Hematopoietic multipotent progenitor cell treated with erythropoietin and hydrocortisone succinate and interleukin-3 and kit ligand, for 8 days (in vitro differentiated cells): ENCODE data around the gene AHDC1.
"Not testable (repeated sequence)": the region's sequence is repeated elsewhere in the genome, so short reads cannot be mapped to it uniquely, and the experiment has no call there.

Experiments used
- DNase-seq: peaks from one replicate; pipeline ENCODE4 v3.0.0-alpha.2; 2015

Gene AHDC1

GRCh38 chr1:27504588-27505419, 99.1 kb downstream of the AHDC1 start:
- no peak for DNase-seq

DNA sequence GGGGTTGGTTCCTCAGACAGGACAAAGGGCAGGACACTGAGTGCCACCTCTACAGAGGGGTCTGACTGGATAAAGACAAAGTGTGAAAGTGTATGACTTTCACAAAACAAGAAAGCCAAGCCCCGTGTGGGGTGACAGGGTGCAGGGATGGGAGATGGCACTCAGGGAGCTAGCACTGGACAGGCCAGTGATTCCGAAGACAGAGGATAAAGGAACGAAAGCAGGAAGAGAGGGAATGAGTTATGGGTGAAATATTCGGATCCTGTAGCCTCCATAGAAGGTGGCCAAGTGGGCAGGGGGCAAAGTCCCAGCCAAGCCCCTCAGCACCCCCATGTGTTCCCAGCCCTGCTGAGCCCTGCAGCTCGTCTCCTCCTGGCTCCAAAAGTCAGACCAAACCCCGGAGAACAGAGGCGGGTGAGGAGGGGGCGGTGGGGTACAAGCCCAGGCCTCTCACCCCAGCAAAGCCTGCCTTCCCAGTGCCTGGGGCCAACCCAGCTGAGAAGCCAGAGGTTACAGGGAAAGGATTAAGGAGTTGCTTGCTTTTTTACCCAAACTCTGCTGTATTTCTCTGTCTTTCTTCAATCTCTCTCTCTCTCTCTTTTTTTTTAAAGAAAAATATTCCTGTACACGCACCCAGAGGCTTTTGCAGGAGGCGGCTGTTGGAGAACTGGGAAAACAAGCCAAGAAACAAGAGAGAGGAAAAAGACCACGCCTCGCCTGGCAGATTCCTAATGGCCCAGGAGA, 99.9 kb downstream of the AHDC1 start:
- DNase-seq: no peak

DNA sequence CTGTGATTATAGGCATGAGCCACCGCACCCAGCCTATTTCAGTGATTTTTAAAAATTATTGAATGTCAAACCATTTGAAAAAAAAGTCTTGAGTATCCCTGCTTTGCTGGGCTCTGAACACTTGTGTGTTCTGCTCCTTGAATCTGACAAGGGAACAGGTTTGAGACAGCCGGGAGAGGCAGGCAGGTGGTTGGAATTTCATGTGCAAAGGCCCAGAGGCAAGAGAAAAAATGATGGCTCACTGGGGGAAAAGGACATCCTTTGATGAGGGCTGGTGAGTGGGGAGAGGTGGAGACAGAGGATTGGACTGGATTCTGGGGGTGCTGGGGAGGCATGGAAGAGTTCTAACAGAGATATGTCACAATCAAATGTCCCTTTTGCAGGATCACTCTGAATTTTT, 100.9 kb downstream of the AHDC1 start:
- no peak for DNase-seq

DNA sequence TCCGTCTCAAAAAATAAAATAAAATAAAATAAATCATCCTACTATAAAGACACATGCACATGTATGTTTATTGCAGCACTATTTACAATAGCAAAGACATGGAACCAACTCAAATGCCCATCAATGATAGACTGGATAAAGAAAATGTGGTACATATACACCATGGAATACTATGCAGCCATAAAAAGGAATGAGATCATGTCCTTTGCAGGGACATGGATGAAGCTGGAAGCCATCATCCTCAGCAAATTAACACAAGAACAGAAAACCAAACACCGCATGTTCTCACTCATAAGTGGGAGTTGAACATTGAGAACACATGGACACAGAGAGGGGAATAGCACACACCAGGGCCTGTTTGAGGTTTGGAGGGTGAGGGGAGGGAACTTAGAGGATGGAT, 102.8 kb downstream of the AHDC1 start:
- not testable (repeated sequence) for DNase-seq

- no peak for DNase-seq
Measured at GRCh38 chr1:27499142-27499541, 104.8 kb downstream of the AHDC1 start.

GRCh38 chr1:27496604-27497155, 107.3 kb downstream of the AHDC1 start:
- no peak for DNase-seq

- DNase-seq: no peak
Measured at GRCh38 chr1:27492796-27493195, 111.1 kb downstream of the AHDC1 start.

DNA sequence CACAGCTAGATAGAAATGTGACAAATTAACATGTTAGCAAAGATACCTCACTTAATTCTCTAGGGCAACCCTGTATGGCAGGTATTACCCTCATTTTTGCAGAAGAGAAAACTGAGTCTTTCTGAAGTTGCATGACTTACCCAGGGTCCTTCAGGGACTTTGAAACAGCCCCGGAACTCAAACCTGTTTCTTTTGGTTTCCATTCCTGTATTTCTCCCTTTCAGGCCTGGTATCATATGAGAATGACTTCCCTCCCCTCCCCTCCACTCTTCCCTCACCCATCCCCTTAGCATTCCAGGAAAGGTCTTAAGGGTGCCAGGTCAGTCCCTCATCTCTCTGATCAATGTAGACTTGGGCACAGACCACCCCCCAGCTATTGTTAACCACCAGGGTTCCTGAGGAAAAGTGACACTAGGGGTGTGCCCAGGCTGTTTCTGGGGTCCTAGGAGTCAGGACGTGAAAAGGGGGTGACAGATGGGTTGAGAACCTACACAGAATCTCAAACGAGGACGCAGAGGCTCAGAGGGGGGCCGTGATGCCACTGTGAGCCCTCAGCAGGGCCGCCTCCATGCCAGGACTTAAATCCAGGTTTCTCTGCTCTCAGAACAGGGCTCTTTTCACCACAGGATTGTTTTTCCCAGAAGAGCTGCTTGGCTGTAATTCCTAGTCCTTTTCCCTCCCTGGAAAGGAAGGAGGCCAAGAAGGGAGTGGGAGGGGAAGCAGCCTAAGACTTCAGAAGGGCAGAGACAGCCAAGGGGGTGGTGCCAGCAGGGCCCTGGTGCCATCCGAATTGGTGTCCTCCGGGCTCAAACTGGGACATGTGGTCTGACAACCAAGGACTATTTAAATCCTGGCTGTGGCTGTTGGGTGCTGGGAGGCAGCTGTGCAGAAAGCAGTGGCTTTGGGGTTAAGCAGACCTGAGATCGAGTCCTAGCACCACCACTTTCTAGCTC, 111.9 kb downstream of the AHDC1 start:
- DNase-seq: no peak

GRCh38 chr1:27489973-27490741, 113.8 kb downstream of the AHDC1 start, which contains the start of gene WASF2:
WASF2 (minus strand) TSS chr1:27490167; CDS start chr1:27428890, 61,277 bp downstream.
- peak; percentile 98 for DNase-seq

DNA sequence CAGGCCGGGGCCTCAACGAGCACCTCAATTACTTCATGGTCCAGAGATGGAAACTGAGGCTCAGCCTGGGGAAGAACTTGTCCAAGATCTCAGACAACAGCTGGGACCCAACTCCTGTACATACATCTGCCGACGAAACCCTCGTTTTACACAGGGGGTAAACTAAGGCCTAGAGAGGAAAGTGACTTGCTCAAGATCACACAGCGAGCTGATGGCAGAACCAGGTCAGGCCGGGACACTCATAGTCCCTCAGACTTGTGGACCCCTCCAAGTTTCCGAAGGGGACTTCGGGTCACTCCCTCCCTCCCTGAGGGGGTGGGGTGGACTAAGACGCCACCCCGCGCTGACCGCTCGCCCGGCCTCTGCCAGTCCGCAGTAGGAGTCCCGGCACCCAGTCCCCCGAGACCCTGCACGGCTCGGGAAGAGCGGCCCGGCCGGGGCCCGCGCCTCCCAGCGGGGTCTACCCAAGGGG, 114.4 kb downstream of the AHDC1 start:
- DNase-seq: peak; percentile 47

DNA sequence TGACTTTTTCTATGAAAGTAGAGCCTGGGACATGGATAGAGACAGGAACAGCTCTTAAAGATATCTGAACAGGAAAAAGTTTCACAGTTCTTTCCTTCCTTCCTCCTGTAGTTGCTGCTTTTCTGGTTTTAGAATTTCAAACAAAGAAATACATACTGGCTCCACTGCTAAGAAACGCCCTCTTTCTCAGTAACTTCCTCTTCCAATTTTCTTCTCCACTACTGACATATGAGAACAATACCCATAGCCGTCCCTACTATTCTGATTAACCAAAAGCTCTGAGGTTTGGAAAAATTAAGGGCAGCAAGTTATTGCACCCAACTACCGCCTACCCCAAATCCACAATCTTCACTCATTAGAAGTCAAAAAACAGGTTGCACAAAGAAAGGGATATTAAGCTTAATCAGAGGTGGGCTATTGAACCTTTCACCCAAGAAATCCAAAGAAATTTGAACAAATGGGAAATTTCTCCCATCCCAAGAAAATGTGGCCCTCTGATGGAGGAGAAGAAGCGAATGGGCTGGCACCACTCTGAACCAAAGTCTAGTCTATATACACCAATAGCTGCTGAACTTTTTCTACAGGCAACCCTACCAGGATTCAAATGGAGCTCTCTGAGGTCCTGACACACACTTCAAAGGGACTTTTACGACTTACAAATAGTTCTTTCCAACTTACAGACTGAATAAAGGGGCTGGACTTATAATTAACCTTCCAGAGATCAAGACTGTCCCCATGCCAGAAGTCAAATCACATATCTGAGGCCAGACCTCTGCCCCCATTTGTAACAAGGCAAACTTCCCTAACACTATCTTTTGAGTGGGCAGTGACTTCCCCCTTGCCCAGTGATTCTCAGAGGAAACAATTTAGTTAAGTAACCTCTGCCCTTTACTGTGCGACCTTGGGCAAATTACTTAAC, 115.7 kb downstream of the AHDC1 start:
- DNase-seq: peak; percentile 54

- DNase-seq: no peak
Measured at GRCh38 chr1:27485363-27485762, 118.6 kb downstream of the AHDC1 start.
